HG03460 (cell line): ENCODE data around the gene PHACTR1.
"Not testable (repeated sequence)": the region's sequence is repeated elsewhere in the genome, so short reads cannot be mapped to it uniquely, and the experiment has no call there.

Experiments
- ATAC-seq: cut with Tn5 transposase; IDR thresholded peaks from one replicate; pipeline ENCODE4 v1.9.1; 2021; ENCODE audit not compliant: unreplicated experiment

PHACTR1 gene

DNA sequence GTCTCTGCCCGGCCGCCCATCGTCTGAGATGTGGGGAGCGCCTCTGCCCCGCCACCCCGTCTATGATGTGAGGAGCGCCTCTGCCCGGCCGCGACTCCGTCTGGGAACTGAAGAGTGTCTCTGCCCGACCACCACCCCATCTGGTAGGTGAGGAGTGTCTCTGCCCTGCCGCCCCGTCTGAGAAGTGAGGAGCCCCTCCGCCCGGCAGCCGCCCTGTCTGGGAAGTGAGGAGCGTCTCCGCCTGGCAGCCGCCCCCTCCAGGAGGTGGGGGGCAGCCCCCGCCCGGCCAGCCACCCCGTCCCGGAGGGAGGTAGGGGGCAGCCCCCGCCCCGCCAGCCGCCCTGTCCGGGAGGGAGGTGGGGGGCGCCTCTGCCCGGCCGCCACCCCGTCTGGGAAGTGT, 417.3 kb downstream of the PHACTR1 start:
- not testable (repeated sequence) for ATAC-seq

- no peak for ATAC-seq
These were observed 418.6 kb downstream of the PHACTR1 start for GRCh38 chr6:13135152-13135551.

DNA sequence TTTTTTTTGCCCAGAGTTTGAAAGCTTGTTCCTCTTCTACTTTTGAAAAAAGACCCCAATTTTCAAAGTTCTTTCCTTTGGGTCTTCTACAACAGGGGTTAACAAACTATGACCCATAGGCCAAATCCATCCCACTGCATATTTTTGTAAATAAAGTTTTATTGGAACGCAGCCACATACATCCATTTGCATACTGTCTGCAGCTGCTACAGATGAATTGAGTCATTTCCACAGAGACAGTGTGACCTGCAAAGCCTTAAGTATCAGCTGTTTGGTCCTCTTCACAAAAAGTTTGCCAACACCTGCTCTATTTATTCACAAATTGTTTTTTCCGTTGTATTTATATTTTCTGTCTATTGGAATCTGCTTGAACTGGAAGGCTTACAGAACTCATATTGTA, 422.6 kb downstream of the PHACTR1 start:
- ATAC-seq, result no peak

DNA sequence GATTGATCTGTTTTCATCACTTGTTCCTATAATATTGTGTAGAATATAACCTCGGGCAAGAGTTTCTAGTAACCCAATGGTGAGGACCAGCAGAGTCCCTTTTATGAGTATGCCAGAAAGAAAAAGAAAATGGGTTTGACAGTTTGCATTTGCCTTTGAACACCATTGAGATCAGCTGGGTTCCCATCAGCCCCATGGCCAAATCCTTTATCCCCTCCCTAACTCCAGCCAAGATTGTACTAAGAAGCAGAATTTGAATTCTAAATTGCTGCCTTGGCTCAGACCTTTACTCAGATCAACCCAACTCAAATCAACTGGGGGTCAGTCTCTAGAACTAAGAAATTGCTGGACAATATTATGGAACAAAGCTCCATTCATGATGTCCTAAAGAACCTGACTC, 424.4 kb downstream of the PHACTR1 start:
- ATAC-seq, result no peak

DNA sequence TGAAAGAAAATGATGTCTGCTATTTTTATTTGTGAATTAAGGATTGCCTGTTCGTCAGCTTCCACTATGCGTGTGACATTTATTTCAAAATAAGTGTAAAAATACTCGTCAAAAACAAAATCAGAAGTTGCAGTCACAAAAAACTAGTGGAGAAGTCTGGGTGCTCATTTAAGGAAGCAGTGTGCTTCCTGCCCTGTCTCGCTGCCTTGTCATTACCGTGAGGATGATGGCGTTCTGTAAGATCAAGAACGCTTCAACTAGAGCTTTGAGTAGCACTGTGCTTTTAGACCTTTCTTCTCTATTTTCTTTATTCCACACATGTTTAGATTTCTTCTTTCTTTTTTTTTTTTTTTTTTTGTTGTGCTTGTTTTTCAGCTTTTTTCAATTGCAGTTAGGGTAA, 424.8 kb downstream of the PHACTR1 start:
- ATAC-seq, result no peak

DNA sequence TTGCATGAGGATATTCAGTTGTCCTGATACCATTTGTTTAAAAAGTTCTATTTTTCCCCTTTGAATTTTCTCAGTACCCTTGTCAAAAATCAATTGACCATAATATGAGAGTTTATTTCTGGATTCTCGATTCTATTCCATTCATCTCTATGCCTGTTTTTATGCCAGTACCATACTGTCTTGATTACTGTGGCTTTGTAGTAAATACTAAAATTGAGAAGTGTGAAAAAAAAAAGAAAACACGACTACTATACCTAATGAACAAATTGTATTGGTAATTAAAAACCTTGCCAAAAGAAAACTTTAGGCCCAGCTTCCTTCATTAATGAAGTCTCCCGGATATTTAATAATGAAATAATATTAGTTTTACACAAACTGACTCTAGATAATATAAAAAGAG, 426.0 kb downstream of the PHACTR1 start:
- no peak for ATAC-seq

DNA sequence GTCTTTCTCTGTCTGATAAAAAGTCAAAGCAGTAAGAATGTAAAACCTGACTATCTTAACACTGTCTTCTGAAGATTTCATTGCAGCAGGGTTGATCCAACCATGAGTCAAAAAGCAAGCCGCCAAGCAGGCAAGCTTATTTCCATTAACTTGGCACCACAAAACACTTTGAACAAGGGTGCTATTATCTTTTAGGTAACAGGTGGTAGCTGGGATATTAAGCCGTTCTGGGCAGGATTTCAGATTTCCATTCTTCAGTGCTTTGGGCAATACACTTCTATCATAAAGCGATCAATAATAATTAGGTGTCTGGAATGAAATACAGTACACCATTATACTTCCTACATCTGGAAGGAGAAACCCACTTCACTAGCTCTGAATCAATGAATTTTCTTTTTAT, 429.9 kb downstream of the PHACTR1 start:
- ATAC-seq, result no peak

DNA sequence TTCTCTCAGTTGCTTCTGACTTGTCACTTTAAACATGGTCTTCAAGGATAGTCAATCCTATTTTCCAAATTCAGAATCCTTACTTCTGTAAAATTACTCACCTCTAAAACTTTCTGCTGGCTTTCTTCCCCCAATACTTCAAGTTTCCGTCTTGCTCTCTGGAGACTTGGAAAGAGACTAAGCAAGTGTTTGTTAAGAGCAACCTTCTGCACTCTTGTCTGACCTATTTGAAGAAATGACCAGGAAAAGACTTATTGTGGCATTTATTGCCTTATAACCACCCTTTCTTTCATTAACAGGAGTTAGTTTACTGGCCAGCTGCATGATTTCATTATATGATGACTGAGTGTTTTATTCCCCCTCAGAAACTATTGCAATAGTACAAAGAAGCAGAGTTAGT, 430.8 kb downstream of the PHACTR1 start:
- no peak for ATAC-seq

DNA sequence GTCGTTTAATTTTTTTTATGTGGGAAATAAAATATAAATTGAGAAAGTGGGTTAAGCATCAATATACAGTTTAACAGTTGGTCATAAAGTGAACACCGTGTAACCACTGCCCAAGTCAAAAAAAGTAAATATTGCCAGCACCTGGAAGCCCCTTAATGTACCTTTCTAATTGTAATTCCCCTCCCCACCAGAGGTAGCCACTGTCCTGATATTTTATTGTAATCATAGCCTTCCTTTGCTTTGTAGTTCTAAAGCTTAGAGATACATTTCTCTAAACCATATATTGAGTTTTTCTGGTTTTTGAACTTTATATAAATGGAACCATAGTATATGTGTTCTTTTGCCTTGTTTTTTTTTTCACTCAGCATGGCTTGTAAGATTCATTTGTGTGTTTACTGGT, 431.2 kb downstream of the PHACTR1 start:
- no peak for ATAC-seq

- ATAC-seq, result no peak
These were observed 436.2 kb downstream of the PHACTR1 start for GRCh38 chr6:13152764-13153163.

DNA sequence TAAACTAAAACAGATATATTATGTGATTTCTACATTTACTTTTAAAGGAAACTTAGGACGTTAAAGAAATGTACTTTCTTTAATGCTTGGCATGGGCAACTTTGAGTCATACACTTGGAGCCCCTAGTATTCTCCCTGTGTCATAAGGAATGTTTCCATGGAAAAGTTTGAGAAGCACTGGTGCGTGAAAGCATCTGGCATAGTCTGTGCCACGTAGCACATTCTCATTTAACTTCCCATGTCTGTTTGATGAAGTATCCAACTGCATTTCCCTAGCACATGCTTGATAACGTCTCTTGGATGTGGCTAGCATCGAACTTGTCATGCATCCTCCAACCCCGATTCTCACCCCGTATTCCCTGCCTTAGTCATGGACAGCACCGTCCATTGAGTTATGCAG, 439.8 kb downstream of the PHACTR1 start:
- no peak for ATAC-seq

DNA sequence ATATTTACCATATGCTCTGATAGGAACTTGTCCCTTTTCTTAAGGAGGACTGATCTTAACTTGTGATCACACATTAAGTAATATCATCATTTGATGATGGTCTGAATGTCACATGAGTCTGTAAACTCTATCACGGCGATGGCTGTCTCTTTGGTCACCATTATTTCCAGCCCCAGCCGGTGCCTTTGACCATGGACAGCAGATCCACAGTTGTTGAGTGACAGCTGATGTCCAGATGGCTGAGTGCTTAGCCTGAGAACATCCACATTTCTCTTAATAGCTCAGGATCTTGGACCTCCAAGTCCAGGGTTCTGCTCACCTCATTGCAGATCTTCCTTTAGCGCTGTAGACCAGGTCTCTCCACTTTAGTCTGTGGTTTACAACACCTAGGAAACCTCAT, 440.7 kb downstream of the PHACTR1 start:
- ATAC-seq, result no peak

GRCh38 chr6:13159300-13159699, 442.7 kb downstream of the PHACTR1 start:
- no peak for ATAC-seq

DNA sequence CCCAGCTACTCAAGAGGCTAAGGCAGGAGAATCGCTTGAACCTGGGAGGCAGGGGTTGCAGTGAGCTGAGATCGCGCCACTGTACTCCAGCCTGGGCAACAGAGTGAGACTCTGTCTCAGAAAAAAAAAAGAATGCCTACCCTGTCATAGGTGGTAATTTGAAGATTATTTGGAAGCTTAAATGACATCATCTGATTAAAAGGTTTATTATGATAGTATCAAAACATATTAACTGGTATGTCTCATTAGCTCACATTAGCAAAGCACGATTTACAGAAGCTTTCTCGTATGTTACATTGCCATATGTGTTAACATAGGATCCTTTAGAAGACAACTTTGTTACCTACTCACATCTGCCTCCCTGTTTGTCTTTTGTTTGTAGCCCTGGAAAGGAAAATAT, 443.3 kb downstream of the PHACTR1 start:
- not testable (repeated sequence) for ATAC-seq

- no peak for ATAC-seq
These were observed 446.8 kb downstream of the PHACTR1 start for GRCh38 chr6:13163161-13163944.

GRCh38 chr6:13164291-13164690, 447.7 kb downstream of the PHACTR1 start:
- no peak for ATAC-seq

GRCh38 chr6:13165502-13166172, 449.1 kb downstream of the PHACTR1 start:
- ATAC-seq, result no peak

GRCh38 chr6:13166269-13166668, 449.7 kb downstream of the PHACTR1 start:
- no peak for ATAC-seq

DNA sequence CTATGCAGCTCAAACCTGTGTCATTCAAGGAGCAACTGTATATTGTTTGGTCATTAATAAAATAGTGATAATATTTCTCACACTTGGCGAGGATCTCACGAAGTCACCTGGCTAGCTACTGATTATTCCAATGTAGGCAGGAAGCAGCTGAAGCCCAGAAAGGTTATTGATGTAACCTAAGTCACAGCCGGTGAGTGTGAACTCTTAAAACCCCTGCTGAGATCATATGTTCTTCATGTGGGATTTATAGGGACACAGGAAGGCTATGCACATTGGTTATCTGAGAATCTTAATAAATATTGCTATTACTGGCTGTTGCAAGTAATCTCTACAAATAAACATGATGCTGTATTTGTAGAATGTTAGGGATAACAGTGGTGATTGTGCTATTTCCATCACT, 450.3 kb downstream of the PHACTR1 start:
- no peak for ATAC-seq

DNA sequence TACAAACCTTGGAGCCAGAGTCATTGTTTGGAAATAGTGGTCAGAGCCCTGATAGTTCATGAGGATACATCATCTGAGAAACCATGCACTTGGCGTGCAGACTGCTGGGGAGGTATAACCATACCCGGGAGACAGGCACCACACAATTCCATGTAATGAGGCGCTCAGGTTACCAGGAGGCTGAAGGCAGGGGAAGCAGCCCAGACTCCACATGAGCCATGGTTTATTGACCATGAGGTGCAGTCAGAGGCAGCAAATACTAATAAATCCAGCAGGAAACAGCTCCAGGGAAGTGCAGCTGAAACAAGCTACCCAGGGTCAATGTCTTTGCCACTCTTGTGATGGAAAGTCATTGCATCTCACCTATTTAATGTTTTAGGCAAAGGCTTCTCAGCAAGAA, 455.7 kb downstream of the PHACTR1 start:
- no peak for ATAC-seq

- no peak for ATAC-seq
These were observed 458.5 kb downstream of the PHACTR1 start for GRCh38 chr6:13175087-13175486.

- no peak for ATAC-seq
These were observed 459.2 kb downstream of the PHACTR1 start for GRCh38 chr6:13175759-13176158.

DNA sequence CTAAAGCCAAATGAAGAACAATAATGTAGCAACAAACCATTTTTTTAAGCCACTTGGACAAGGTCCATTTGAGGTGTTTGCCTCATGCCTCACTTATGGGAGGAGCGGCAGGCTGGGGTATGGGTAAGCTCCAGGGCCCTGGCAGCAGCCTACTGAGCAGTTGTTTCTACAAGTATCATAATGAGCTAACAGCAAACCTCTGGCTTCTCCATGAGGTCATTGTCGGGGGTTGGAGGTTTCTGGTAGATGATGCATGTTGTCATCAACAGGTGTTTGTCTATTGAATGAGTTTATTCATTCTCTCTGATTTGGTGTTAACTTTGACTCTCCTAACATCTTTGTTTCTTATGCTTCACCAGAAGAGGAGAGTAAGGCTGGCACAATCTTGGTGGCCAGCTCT, 461.1 kb downstream of the PHACTR1 start:
- ATAC-seq, result no peak
